Neural progenitor cell (in vitro differentiated cells): ENCODE measurements around the gene UGT1A10. TPM values are rescaled to one million over a fixed set of nuclear protein-coding genes. Genes with fewer than 3 reads are reported as not detected.
"Not testable (repeated sequence)": the region's sequence is repeated elsewhere in the genome, so short reads cannot be mapped to it uniquely, and the experiment has no call there.

Experiments used
- DNase-seq: peaks from one replicate; pipeline ENCODE4 v3.0.0-alpha.2; 2016; ENCODE audit warnings: low spot score
- H2AFZ ChIP-seq: fragments of 200-600 bp; sonication (generic); replicated peaks from 2 replicates; pipeline ENCODE4 v1.6.1; 2016; ENCODE audit warnings: antibody characterized with exemption
- H3F3A ChIP-seq: fragments of 200-600 bp; sonication (generic); 2 replicates; pipeline ENCODE4 v1.6.1; 2016; ENCODE audit warnings: antibody characterized with exemption, low read depth
- H3K27ac ChIP-seq: fragments of 200-600 bp; sonication (generic); 2 replicates; pipeline ENCODE4 v1.5.1; 2016; ENCODE audit warnings: mild to moderate bottlenecking
- H3K27me3 ChIP-seq: fragments of 200-600 bp; sonication (generic); 2 replicates; pipeline ENCODE4 v1.6.1; 2016; ENCODE audit warnings: mild to moderate bottlenecking, moderate library complexity
- H3K36me3 ChIP-seq: fragments of 200-600 bp; sonication (generic); 2 replicates; pipeline ENCODE4 v1.5.1; 2016
- H3K4me1 ChIP-seq: fragments of 200-600 bp; sonication (generic); 2 replicates; pipeline ENCODE4 v1.6.1; 2016; ENCODE audit warnings: mixed run types
- H3K4me2 ChIP-seq: fragments of 200-600 bp; sonication (generic); 2 replicates; pipeline ENCODE4 v1.6.1; 2016
- H3K4me3 ChIP-seq: fragments of 200-600 bp; sonication (generic); 2 replicates; pipeline ENCODE4 v1.5.1; 2016
- H3K79me2 ChIP-seq: fragments of 200-600 bp; sonication (generic); 2 replicates; pipeline ENCODE4 v1.6.1; 2016; ENCODE audit warnings: low read depth
- H3K9ac ChIP-seq: fragments of 200-600 bp; sonication (generic); 2 replicates; pipeline ENCODE4 v1.6.1; 2016
- H3K9me3 ChIP-seq: fragments of 200-600 bp; sonication (generic); 2 replicates; pipeline ENCODE4 v1.5.1; 2016; ENCODE audit warnings: low read depth
- H4K20me1 ChIP-seq: fragments of 200-600 bp; sonication (generic); 2 replicates; pipeline ENCODE4 v1.6.1; 2016; ENCODE audit warnings: low read depth
- H3K27ac Mint-ChIP-seq: 3 replicates; pipeline ENCODE4 v1.8.0; 2021; ENCODE audit warnings: mixed read lengths
- H3K27me3 Mint-ChIP-seq: 2 replicates; pipeline ENCODE4 v1.8.0; 2022; ENCODE audit warnings: low read depth, mild to moderate bottlenecking, inconsistent platforms, moderate library complexity, mixed read lengths; ENCODE audit not compliant: insufficient read depth
- H3K36me3 Mint-ChIP-seq: 3 replicates; pipeline ENCODE4 v1.8.0; 2021; ENCODE audit warnings: mixed read lengths
- H3K4me1 Mint-ChIP-seq: 3 replicates; pipeline ENCODE4 v1.8.0; 2021; ENCODE audit warnings: mixed read lengths
- H3K4me3 Mint-ChIP-seq: 3 replicates; pipeline ENCODE4 v1.8.0; 2021; ENCODE audit warnings: mild to moderate bottlenecking, moderate library complexity, mixed read lengths
- H3K9me3 Mint-ChIP-seq: 3 replicates; pipeline ENCODE4 v1.8.0; 2020; ENCODE audit warnings: mixed read lengths
- CTCF ChIP-seq: fragments of 200-600 bp; sonication (generic); IDR thresholded peaks from 2 replicates; pipeline ENCODE4 v1.5.1; 2017; ENCODE audit warnings: antibody characterized with exemption, mild to moderate bottlenecking
- EZH2 ChIP-seq: fragments of 200-600 bp; sonication (generic); IDR thresholded peaks from 2 replicates; pipeline ENCODE4 v1.6.1; 2017; ENCODE audit warnings: antibody characterized with exemption, mild to moderate bottlenecking, moderate library complexity
- EZH2phosphoT487 ChIP-seq: fragments of 200-600 bp; sonication (generic); IDR thresholded peaks from 2 replicates; pipeline ENCODE4 v1.6.1; 2017; ENCODE audit warnings: antibody characterized with exemption
- total RNA-seq: library from RNA; depleted of rRNA; stranded (reverse); fragments of >200 nt; gene quantifications from 2 replicates; pipeline ENCODE4 v1.2.3, GENCODE V29; 2015; ENCODE audit warnings: low replicate concordance

Gene UGT1A10
- not detected in 2 replicates for total RNA-seq

- H2AFZ ChIP-seq, H3K9me3 Mint-ChIP-seq, H3K27ac Mint-ChIP-seq, H3K27me3 ChIP-seq, H3K4me2 ChIP-seq, H3K79me2 ChIP-seq, H3K27me3 Mint-ChIP-seq, H3K36me3 ChIP-seq, H3K4me3 Mint-ChIP-seq, H3F3A ChIP-seq, H3K9me3 ChIP-seq, H3K36me3 Mint-ChIP-seq, H3K4me1 Mint-ChIP-seq, H3K9ac ChIP-seq, DNase-seq, H3K4me1 ChIP-seq, H4K20me1 ChIP-seq, H3K27ac ChIP-seq, H3K4me3 ChIP-seq: not testable (repeated sequence)
Observed at GRCh38 chr2:233636306-233636705, at the start of gene UGT1A10. Gene UGT1A10 (plus strand): TSS chr2:233636448. CDS start chr2:233636523, 75 bp downstream.

- H3K27me3 Mint-ChIP-seq = peaks cover 5% of the 10 kb centered on the region
- no peaks in the 10 kb centered on the region for H3K9me3 Mint-ChIP-seq
- H3K4me1 Mint-ChIP-seq = peaks cover 4% of the 10 kb centered on the region
- H4K20me1 ChIP-seq = no peaks in the 10 kb centered on the region
- H3K4me1 ChIP-seq = no peaks in the 10 kb centered on the region
- no peak overlapping the region for H3K9ac ChIP-seq
- no peaks in the 10 kb centered on the region for H3F3A ChIP-seq
- no peak overlapping the region for H3K4me3 Mint-ChIP-seq
- H3K9me3 ChIP-seq = no peaks in the 10 kb centered on the region
- no peaks in the 10 kb centered on the region for H3K27me3 ChIP-seq
- TF ChIP-seq EZH2phosphoT487 (no peak), EZH2 (no peak), CTCF (no peak)
- no peaks in the 10 kb centered on the region for H3K79me2 ChIP-seq
- H3K36me3 Mint-ChIP-seq = no peaks in the 10 kb centered on the region
- no peak overlapping the region for H3K4me2 ChIP-seq
- no peak overlapping the region for H3K27ac Mint-ChIP-seq
- no peak overlapping the region for H3K27ac ChIP-seq
- no peak overlapping the region for H3K4me3 ChIP-seq
- DNase-seq = no peak
- no peak overlapping the region for H2AFZ ChIP-seq
- H3K36me3 ChIP-seq = no peaks in the 10 kb centered on the region
Observed at GRCh38 chr2:233588400-233588799, 47.8 kb upstream of the UGT1A10 start.

- H3K36me3 ChIP-seq = not testable (repeated sequence)
Observed at GRCh38 chr2:233592706-233593105, 43.5 kb upstream of the UGT1A10 start.

GRCh38 chr2:233593201-233593600 is 43.0 kb upstream of the UGT1A10 start:
- no peaks in the 10 kb centered on the region for H3K36me3 Mint-ChIP-seq
- no peaks in the 10 kb centered on the region for H3K36me3 ChIP-seq
- DNase-seq = no peak
- no peak overlapping the region for H3K9ac ChIP-seq
- H3K79me2 ChIP-seq = no peaks in the 10 kb centered on the region
- H3K4me1 ChIP-seq = no peaks in the 10 kb centered on the region
- peaks cover 12% of the 10 kb centered on the region for H3K9me3 Mint-ChIP-seq
- H3K4me1 Mint-ChIP-seq = no peaks in the 10 kb centered on the region
- no peak overlapping the region for H3K27ac ChIP-seq
- H3K27ac Mint-ChIP-seq = no peak overlapping the region
- H3K4me2 ChIP-seq = no peak overlapping the region
- H4K20me1 ChIP-seq = no peaks in the 10 kb centered on the region
- no peaks in the 10 kb centered on the region for H3F3A ChIP-seq
- H3K9me3 ChIP-seq = no peaks in the 10 kb centered on the region
- no peak overlapping the region for H2AFZ ChIP-seq
- no peaks in the 10 kb centered on the region for H3K27me3 Mint-ChIP-seq
- H3K27me3 ChIP-seq = no peaks in the 10 kb centered on the region
- no peak overlapping the region for H3K4me3 Mint-ChIP-seq
- H3K4me3 ChIP-seq = no peak overlapping the region
- no peak for TF ChIP-seq EZH2
- TF ChIP-seq CTCF = no peak
- no peak for TF ChIP-seq EZH2phosphoT487

More at GRCh38 chr2:233592706-233593105, 43.5 kb upstream of the UGT1A10 start:
- not testable (repeated sequence) for H3K4me1 Mint-ChIP-seq, H3K27me3 ChIP-seq, H3F3A ChIP-seq, H3K36me3 Mint-ChIP-seq, H4K20me1 ChIP-seq, H3K9me3 ChIP-seq, H3K79me2 ChIP-seq, H3K9ac ChIP-seq, H3K27ac ChIP-seq, H3K4me1 ChIP-seq, H2AFZ ChIP-seq, H3K4me2 ChIP-seq, H3K27me3 Mint-ChIP-seq, H3K27ac Mint-ChIP-seq, H3K4me3 ChIP-seq, DNase-seq, H3K4me3 Mint-ChIP-seq
- H3K9me3 Mint-ChIP-seq = peaks cover 12% of the 10 kb centered on the region
